ENCODE data around the gene MAT2A. TPM values are rescaled to one million over a fixed set of nuclear protein-coding genes. Genes with fewer than 3 reads are reported as not detected.

The MAT2A gene
- total and polyA plus RNA-seq, 9 of the 15 experiments (the other 6 are each of a cell fraction or from before 2014, with no cell fraction given), result 130 to 1,027 (median 240) TPM

- in situ Hi-C loops (cut with MboI), result no loop called here
- H3K9ac ChIP-seq (ENCODE audit: insufficient read depth in 1 of 2, low read depth in 2 of 2, low read length in 2 of 2), result no peak overlapping the region
- peaks cover 3% of the 10 kb centered on the region; the same call in 2 of the 3 replicates for H3K79me2 ChIP-seq (ENCODE audit: control insufficient read depth, insufficient read depth, low read length)
- H3K4me2 ChIP-seq (ENCODE audit: insufficient read depth, low read length), result no peak overlapping the region
- H3K9me1 ChIP-seq (ENCODE audit: control insufficient read depth, insufficient read depth, low read length), result no peaks in the 10 kb centered on the region
- ChIA-PET POLR2A (interaction anchor here (0.9 to 1.4 kb wide), 3 partner anchors 10 to 18 kb away, joined by 3 to 8 read pairs (median 3); partner anchors contain the start of gene VAMP8), CTCF (ENCODE audit: low intra/inter-chr PET ratio) (no interaction called here)
- FAIRE-seq, result no peak
- no peak overlapping the region for H3K27ac ChIP-seq (ENCODE audit: extremely low read depth, low read depth, low read length)
- no TSS peak for BruUV-seq (replicated peaks)
- H3K4me1 ChIP-seq (replicated peaks in 1 of 2; ENCODE audit: control insufficient read depth in 2 of 2, insufficient read depth in 2 of 2, low read length in 2 of 2), result peaks cover 9 to 18% of the 10 kb centered on the region in 2 experiments
- DNase-seq (ENCODE audit: extremely low read depth in 1 of 4, low spot score in 3 of 4), result no peak
- H3K36me3 ChIP-seq (ENCODE audit: control insufficient read depth, insufficient read depth, low read length), result no peaks in the 10 kb centered on the region
- H3K4me3 ChIP-seq, result no peak overlapping the region
- H2AFZ ChIP-seq (ENCODE audit: low read depth, low read length), result no peak overlapping the region
- no peak for ATAC-seq
- TF ChIP-seq LARP7 (IDR thresholded peaks at IDR 0.05), result no peak
- TF ChIP-seq KLF13 (tag; IDR thresholded peaks at IDR 0.05; ENCODE audit: borderline replicate concordance, low read depth), result no peak
- no peak for TF ChIP-seq ZNF197 (CRISPR knock-in tag; IDR thresholded peaks at IDR 0.05; ENCODE audit: low read depth)
- TF ChIP-seq STAT5B (CRISPR knock-in tag; IDR thresholded peaks at IDR 0.05), result no peak
- no peak for TF ChIP-seq ZNF277 (CRISPR knock-in tag; IDR thresholded peaks at IDR 0.05; ENCODE audit: borderline replicate concordance)
- no peak for TF ChIP-seq PRPF4 (IDR thresholded peaks at IDR 0.05; ENCODE audit: insufficient read depth, low read depth, low read length, poor library complexity, severe bottlenecking)
- no peak for TF ChIP-seq NCOA1 (IDR thresholded peaks at IDR 0.05; ENCODE audit: low read depth)
- TF ChIP-seq ZNF253 (CRISPR knock-in tag; conservative IDR thresholded peaks at IDR 0.05), result no peak
- no peak for TF ChIP-seq EGR1 (conservative IDR thresholded peaks at IDR 0.05)
- TF ChIP-seq KLF16 (IDR thresholded peaks at IDR 0.05), result no peak
- TF ChIP-seq ZNF184 (CRISPR knock-in tag; IDR thresholded peaks at IDR 0.05), result no peak
- TF ChIP-seq CCAR2 (IDR thresholded peaks at IDR 0.05; ENCODE audit: low read depth, low read length), result no peak
- no peak for TF ChIP-seq VEZF1 (CRISPR knock-in tag; IDR thresholded peaks at IDR 0.05)
- TF ChIP-seq ATF4 (CRISPR knock-in tag; IDR thresholded peaks at IDR 0.05), result no peak
- no peak for TF ChIP-seq ZSCAN32 (CRISPR knock-in tag; IDR thresholded peaks at IDR 0.05)
- no peak for TF ChIP-seq ZNF140 (CRISPR knock-in tag; IDR thresholded peaks at IDR 0.05)
- H4K20me1 ChIP-seq (replicated peaks; ENCODE audit: control insufficient read depth, insufficient read depth, low read length), result no peaks in the 10 kb centered on the region
- WGBS (ENCODE audit: insufficient coverage, low coverage, missing lambda C conversion rate), result 47% methylated on average over 4 of the region's 4 CpGs
- intact Hi-C loops (cut with micrococcal nuclease), result no loop called here
- H3K27me3 ChIP-seq (ENCODE audit: control insufficient read depth in 2 of 2, insufficient read depth in 2 of 2, low read length in 2 of 2), result no peaks in the 10 kb centered on the region
- H3K9me3 ChIP-seq (replicated peaks; ENCODE audit: control insufficient read depth, insufficient read depth, low read depth, low read length), result no peaks in the 10 kb centered on the region
Observed at GRCh38 chr2:85566265-85566664, 27.3 kb downstream of the MAT2A start.

Measured in K562 (cell line).